ENCODE data around the gene B4GALT1.

DNA sequence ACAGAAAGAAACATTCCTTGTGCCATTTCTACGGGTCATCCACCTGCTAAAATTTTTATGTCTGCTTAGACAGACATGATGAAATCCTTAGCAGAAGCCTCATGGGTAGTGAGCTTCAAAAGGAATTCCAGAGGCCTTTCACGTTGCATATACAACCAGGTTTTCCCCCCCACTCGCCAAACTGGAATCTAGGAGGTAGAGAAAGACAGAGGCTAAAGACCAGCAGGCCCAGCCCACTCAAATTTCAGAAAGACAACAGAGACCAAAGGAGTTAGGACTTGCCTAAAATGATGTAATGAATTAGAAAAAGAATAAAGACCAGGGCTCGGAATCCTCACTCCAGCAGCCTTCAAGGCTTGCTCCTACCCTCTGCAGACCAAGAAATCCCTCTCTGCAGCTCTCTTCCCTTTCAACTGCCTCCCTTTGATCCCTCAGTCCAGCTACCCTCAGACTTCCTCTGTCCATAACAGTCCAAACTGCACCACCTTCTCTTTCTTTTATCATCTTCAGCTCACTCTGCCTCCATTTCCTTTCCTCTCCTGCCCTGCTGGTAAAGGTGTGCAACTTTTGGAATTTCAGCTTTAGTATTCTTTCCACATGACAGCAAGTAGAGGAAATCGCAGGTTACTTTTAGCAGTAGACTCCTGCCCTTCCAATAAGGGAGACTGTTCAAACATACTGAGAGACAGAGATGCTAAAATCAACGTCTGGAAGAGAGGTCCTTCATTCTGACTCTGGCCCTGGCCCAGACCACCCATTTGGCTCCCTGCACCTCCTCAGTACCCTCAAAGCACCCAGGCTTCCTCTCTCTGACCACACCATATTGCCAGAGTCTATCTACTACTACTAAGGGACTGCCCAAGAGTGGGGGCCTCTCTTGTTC, 8.9 kb downstream of the B4GALT1 start:
- TF ChIP-seq POLR2A (IDR thresholded peaks at IDR 0.05): no peak
- TF ChIP-seq, protein P1, sequence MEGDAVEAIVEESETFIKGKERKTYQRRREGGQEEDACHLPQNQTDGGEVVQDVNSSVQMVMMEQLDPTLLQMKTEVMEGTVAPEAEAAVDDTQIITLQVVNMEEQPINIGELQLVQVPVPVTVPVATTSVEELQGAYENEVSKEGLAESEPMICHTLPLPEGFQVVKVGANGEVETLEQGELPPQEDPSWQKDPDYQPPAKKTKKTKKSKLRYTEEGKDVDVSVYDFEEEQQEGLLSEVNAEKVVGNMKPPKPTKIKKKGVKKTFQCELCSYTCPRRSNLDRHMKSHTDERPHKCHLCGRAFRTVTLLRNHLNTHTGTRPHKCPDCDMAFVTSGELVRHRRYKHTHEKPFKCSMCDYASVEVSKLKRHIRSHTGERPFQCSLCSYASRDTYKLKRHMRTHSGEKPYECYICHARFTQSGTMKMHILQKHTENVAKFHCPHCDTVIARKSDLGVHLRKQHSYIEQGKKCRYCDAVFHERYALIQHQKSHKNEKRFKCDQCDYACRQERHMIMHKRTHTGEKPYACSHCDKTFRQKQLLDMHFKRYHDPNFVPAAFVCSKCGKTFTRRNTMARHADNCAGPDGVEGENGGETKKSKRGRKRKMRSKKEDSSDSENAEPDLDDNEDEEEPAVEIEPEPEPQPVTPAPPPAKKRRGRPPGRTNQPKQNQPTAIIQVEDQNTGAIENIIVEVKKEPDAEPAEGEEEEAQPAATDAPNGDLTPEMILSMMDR (IDR thresholded peaks at IDR 0.05): no peak
- TF ChIP-seq EP300 (IDR thresholded peaks at IDR 0.05): no peak
